ENCODE measurements around the gene SEMA4G. TPM values are rescaled to one million over a fixed set of nuclear protein-coding genes. Genes with fewer than 3 reads are reported as not detected.

SEMA4G gene
- total RNA-seq, 6 donors from 2014 or later: 5.4 to 20.4 (median 8.5) TPM

GRCh38 chr10:101010329-101010728 is 41.0 kb downstream of the SEMA4G start:
- 80 to 94% methylated on average over 5 to 9 of the region's 22 CpGs for WGBS, 2 donors
- peaks cover 0 to 23% (median 15%) of the 10 kb centered on the region in 4 donors for H3K36me3 ChIP-seq
- no peaks in the 10 kb centered on the region for H3K27me3 ChIP-seq
- TF ChIP-seq POLR2AphosphoS5 (IDR thresholded peaks at IDR 0.05) (no peak), POLR2A (IDR thresholded peaks at IDR 0.05) (no peak), EP300 (IDR thresholded peaks at IDR 0.05) (no peak)
- TF ChIP-seq, protein P1, sequence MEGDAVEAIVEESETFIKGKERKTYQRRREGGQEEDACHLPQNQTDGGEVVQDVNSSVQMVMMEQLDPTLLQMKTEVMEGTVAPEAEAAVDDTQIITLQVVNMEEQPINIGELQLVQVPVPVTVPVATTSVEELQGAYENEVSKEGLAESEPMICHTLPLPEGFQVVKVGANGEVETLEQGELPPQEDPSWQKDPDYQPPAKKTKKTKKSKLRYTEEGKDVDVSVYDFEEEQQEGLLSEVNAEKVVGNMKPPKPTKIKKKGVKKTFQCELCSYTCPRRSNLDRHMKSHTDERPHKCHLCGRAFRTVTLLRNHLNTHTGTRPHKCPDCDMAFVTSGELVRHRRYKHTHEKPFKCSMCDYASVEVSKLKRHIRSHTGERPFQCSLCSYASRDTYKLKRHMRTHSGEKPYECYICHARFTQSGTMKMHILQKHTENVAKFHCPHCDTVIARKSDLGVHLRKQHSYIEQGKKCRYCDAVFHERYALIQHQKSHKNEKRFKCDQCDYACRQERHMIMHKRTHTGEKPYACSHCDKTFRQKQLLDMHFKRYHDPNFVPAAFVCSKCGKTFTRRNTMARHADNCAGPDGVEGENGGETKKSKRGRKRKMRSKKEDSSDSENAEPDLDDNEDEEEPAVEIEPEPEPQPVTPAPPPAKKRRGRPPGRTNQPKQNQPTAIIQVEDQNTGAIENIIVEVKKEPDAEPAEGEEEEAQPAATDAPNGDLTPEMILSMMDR (IDR thresholded peaks at IDR 0.05): no peak
- no peak overlapping the region for H3K27ac ChIP-seq
- ATAC-seq (ENCODE audit: low FRiP score in 2 of 2) (no peak), DNase-seq (peak in 1 of 2 donors; percentile 65)
- no peak overlapping the region for H3K4me3 ChIP-seq
- H3K9me3 ChIP-seq: no peaks in the 10 kb centered on the region
- peaks cover 18 to 41% (median 22%) of the 10 kb centered on the region in 4 donors for H3K4me1 ChIP-seq

DNA sequence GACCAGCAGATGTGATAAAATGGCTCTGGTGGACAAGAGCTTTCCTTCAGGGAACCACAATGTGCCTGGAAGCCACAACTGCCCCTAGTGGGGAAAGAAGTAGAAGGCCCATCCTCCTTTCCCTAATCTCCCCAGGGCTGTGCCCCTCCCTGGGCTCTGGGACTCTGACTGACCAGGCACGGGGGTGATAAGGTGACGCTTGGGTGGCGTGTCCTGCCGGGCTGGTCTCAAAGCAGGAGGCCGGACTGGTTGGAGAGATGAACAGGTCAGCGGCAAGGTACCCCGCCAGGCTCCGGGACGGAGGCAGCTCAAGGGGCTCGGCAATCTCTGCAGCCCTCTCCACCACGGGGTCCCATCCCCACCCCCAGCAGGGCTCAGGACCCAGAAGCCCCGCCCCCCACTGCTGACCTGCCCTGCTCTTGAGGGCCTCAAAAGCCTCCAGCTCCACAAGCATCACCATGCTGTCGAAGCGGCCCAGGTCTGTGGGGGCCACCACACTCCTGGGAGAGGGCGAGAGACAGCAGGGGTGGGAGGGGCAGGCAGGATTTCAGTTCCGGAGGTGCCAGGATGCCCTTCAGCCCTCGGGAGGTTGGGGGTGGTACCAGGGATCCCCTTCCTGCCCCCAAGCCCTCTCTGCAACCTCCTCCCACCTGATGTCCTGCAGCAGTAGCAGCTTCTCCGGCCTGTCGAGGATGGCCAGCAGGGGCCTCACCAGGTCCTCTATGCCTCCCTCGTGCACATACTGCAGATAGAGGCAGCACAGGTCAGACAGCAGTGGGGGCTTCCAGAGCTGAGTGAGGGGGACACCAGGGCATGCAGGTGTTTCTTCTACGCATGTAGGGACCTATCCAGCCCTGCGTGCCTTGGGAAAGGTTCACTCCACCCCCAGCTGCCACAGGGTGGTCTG is 42.5 kb downstream of the SEMA4G start:
- H3K4me3 ChIP-seq: no peak overlapping the region
- WGBS, 2 donors: 31 to 63% methylated on average over 4 to 20 of the region's 22 CpGs
- H3K36me3 ChIP-seq: peaks cover 0 to 8% (median 4%) of the 10 kb centered on the region in 4 donors
- ATAC-seq (ENCODE audit: low FRiP score in 2 of 2): no peak
- H3K27ac ChIP-seq: peak overlapping the region in 3 of 4 donors; percentile 35 to 77 (median 58)
- TF ChIP-seq, protein P1 (IDR thresholded peaks at IDR 0.05): peak in 2 of 6 experiments; percentile 12 to 15
- TF ChIP-seq EP300 (IDR thresholded peaks at IDR 0.05): no peak
- TF ChIP-seq POLR2AphosphoS5 (IDR thresholded peaks at IDR 0.05): no peak
- TF ChIP-seq POLR2A (IDR thresholded peaks at IDR 0.05): no peak
- H3K9me3 ChIP-seq: no peaks in the 10 kb centered on the region
- H3K27me3 ChIP-seq: no peaks in the 10 kb centered on the region
- peak in 1 of 2 donors; percentile 43 for DNase-seq
- H3K4me1 ChIP-seq: peaks cover 18 to 33% (median 21%) of the 10 kb centered on the region in 4 donors

- no peaks in the 10 kb centered on the region for H3K27me3 ChIP-seq
- DNase-seq: peak; percentile 57 to 91
- no peak overlapping the region for H3K4me3 ChIP-seq
- peak; percentile 85 to 92 for ATAC-seq (ENCODE audit: low FRiP score in 2 of 2)
- TF ChIP-seq EP300 (IDR thresholded peaks at IDR 0.05) (no peak), POLR2AphosphoS5 (IDR thresholded peaks at IDR 0.05) (peak; percentile 42 to 69), POLR2A (IDR thresholded peaks at IDR 0.05) (no peak)
- TF ChIP-seq, protein P1 (IDR thresholded peaks at IDR 0.05): peak; percentile 82 to 97 (median 93)
- peaks cover 16 to 24% (median 21%) of the 10 kb centered on the region in 4 donors for H3K4me1 ChIP-seq
- WGBS, 2 donors: 8 to 20% methylated on average over 11 to 14 of the region's 14 CpGs
- peak overlapping the region; percentile 35 to 77 (median 58) for H3K27ac ChIP-seq
- no peaks in the 10 kb centered on the region for H3K9me3 ChIP-seq
- H3K36me3 ChIP-seq: no peaks in the 10 kb centered on the region
Measured at GRCh38 chr10:101012525-101013364, 43.4 kb downstream of the SEMA4G start.

DNA sequence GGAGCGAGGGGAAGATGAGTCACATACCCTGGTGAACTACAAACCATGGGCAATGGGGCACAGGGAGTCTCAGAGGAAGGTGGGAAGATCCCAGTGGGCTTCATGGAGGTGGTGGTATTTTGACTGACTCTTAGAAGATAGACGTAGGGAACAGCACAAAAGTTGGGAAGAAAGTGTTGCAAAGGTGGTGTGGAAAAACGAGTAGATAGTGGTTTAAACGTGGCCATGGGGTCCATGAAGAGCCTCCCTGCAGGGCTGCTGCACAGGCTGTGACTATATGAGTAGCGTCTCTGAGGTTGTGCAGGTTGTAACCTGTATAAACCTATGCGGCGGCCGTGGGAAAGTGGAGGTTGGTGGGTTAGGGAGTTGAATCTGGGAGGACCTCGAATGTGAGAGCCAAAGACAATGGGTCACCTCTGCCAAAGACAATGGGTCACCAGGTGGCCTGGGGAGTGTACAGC is 44.1 kb downstream of the SEMA4G start:
- DNase-seq (no peak), ATAC-seq (ENCODE audit: low FRiP score in 2 of 2) (no peak)
- 45 to 50% methylated on average over 9 of the region's 9 CpGs for WGBS, 2 donors
- Histone ChIP-seq H3K4me3 (no peak overlapping the region), H3K27ac (peak overlapping the region in 3 of 4 donors; percentile 57 to 77 (median 58)), H3K27me3 (peaks cover 0 to 3% (median 0%) of the 10 kb centered on the region in 4 donors), H3K36me3 (no peaks in the 10 kb centered on the region), H3K4me1 (peaks cover 10 to 25% (median 21%) of the 10 kb centered on the region in 4 donors), H3K9me3 (no peaks in the 10 kb centered on the region)
- TF ChIP-seq POLR2AphosphoS5 (IDR thresholded peaks at IDR 0.05) (no peak), EP300 (IDR thresholded peaks at IDR 0.05) (no peak), POLR2A (IDR thresholded peaks at IDR 0.05) (no peak)
- TF ChIP-seq, protein P1 (IDR thresholded peaks at IDR 0.05): no peak
